ENCODE measurements around the gene TNFSF15.

The TNFSF15 gene

DNA sequence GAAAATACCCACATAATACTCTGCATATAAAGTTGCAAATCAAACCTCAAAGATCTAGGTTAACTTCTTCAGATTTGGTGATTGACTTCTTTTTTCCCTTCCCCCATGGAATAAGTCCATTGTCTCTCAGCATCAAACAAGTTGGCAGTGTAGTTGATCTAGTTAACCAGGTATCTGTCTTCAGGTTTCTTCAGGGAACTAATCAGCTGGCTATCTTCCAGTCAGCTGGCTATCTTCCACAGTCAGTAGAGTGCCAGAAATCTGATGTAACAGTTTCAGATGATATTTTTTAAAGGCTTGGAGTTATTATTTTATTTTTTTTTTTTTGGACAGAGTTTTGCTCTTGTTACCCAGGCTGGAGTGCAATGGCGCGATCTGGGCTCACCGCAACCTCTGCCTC, 16.8 kb downstream of the TNFSF15 start:
- no peak for DNase-seq (ENCODE audit: low spot score)

DNA sequence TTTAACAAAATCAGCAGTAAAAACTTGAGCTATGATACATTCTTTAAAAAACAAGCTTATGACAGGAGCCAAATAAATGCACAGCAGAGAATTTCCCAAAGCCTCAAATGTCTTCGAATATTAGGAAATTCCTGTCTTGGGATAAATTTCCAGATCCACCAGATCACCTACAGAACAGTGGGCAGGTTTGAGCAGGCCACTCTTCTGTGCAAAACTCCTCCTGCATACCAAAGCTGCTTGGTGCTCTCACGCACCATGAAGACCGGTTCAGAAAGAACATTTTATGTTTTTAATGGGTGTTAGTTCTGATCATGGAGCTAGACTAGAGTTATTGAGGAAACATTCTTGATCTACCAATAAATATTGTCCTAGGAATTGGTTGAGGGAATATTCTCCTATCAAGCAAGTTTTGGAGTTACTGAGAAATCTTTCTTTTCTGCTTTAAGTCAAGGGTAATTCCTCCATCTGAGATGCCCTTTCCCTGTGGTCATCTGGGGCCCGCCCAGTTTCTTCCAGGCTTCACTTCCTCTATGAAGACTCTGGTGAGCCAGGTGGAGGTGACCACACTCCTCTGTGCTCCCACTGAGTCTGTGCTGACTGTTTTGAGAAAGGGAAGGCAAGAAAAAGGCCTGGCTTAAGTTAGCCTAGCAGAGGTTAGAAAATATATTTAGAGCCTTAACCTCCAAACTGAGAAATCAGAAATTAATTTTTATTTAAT, 17.9 kb downstream of the TNFSF15 start:
- DNase-seq (ENCODE audit: low spot score), result no peak

DNA sequence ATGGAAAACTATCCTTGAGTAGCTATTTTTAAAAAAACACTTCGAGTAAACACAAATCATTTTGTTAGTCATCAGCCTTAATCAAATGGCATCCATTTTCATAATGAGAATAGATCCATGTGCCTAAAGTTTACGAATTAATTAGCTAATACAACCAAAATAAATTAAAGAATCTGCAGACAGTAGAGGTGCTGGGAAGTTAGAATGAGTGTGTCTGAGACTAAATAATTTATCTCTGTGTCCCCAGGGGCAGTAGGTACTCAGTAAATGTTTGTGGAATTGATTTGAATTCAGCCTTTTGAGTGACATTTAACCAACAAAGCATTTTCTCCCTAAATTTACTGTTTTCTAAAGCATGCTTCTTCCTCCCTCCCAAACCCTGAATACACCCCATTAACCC, 18.6 kb downstream of the TNFSF15 start:
- no peak for DNase-seq (ENCODE audit: low spot score)

DNA sequence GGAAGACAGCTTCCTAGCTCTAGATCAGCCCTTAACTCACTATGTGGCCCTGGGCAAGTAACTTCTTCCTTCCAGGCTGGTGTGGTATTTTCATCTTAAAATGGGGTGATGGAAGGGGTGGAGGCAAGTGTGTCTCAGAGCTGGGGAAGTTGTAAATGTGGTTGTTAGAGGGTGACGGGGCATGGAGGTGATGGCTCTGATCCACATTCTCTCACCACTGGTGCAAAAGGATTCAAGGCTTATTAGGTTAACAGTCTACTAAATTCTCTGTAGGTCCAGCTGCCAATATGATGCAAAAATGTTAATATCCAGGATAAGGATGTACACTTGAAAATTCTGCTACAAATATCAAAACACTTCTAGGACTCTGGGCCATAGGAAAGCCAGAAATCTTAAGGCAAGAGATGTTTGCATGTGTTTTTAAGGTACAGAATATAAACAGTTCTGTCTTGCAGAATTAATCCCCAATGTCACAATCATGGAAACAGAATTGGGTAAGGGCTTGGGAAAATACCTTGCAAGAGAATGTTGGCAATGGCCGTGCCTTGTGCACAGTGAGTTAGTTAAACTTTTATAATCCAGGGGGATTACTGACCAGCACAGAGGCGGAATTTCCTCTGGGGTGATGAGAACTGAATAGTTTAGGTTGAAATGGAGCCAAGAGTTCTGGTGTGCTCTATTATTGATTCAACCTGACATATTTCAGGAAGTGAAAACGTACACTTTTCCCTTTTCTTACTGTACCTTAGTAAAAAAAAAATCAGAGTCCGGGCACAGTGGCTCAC, 19.8 kb downstream of the TNFSF15 start:
- DNase-seq (ENCODE audit: low spot score), result no peak

DNA sequence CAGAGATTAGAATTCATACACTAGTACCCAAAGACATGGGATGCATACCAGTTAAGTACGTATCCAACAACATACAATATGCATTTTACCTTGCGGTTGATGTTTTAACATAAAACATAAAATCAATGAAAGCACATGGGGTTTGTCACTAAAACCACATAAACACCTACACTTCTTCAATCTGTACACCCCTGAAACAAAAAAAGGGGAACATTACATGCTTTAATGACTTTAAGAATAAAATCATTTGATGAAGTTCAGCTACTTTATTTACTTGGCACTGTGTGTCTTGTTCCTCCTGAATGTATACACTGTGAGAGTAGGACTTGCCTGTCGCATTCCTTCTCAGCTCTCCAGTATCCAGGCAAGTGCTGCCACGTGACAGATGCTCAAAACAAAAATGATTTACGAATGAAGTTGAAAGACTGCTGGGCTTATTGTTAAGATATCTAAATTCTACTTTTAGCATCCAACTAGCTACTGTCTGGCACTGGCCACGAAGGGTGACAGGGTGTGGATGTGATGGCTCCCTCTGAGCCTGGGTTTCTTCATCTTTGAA, 21.0 kb downstream of the TNFSF15 start:
- DNase-seq (ENCODE audit: low spot score), result no peak

DNA sequence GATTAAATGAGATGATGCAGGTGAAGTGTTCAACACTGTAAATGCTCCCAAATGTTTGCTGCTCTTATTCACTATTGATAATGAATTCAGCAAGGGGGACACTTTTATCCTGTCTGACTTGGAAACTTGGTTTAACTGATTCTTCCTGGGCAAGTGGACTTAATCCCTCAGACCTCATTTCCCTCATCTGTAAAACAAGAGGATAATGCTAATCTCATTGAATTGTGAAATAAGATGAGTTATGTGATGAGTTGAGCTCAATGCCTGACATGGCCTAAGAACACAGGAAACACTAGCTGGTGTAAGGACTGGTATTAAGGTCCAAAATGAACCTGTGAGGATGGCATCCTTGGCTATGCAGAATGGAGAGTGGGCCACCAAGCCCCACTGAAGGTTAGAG, 23.3 kb downstream of the TNFSF15 start:
- DNase-seq (ENCODE audit: low spot score), result no peak

DNA sequence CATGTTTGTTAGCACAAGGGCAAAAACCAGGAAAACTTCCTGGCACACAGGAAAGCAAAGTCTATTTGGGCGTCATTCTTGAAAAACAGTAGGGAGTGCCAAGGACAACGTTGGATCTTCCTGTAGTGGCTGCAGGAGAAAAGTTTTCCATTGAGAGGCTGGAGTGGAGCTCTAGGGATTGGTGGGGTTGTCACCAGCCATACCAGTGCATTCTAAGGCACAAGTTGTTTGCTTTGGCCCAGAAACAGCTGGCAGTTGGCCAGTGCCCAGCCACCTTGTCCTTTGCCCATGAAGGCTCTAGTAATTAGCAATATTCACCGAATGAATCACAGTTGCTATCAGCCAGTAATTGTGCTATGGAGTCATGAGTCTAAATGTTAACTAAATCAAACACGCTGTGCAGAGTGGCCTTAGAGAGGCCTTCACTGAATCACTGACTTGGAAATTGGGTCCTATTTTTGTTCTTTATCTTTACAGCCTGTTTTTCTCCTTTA, 26.4 kb downstream of the TNFSF15 start:
- DNase-seq (ENCODE audit: low spot score), result no peak

DNA sequence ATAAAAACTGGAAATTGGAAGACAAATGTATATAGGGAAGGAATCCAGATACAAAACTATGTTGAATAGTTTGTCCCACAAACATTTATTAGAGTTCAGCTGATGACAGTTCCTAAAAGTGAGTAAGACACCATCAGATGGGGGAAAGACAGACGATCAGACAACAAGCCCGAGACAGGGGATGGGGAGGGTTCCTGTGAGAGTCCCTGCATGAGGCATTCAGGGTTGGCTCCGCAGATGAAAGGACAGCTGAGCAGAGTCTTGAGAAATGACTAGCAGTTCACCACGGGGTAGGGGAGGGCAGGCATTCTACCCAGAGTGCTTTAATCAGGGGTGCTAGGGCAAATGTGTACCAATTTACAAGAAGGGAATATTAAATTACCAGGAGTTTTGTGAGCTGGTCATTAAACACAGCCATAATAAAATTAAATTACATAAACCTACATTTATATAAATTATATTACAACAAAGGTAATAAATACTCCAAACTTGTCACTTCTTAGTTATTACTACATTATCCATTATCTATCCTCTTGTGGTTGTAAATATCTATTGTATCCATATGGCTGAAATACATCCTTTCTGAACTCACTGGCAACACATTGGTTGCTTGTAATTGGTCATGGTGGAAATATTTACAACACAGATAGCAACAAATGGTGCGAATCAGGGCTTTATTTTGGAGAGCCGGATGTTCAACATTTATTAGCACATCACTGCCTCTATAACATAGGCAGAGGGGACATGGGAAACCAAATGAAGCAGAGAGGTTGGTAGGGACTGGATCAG, 27.8 kb downstream of the TNFSF15 start:
- no peak for DNase-seq (ENCODE audit: low spot score)

DNA sequence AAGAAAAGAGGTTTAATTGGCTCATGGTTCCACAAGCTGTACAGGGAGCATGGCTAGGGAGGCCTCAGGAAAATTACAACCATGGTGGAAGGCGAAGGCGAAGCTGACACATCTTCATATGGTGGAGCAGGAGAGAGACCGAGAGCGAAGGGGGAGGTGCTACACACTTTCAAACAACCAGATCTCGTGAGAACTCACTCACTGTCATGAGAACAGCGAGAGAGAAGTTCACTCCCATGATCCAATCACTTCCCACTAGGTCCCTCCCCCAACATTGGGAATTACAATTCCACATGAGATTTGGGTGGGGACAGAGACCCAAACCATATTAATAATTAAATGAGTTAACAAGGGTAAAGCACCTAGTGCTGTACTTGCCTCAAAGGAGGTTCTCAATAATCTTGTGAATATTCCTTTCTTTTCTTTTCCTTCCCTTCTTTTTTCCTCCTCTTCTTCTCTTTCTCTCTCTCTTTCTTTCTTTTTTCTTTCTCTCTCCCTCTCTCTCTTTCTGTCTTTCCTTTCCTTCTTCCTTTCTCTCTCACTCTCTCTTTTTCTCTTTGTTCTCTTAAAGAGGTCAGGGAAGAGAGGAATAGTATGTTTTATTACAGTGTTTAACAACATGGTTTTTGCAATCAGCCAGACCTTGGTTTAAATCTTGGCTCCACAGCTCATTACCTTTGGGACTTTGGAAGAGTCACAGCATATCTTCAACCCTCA, 29.0 kb downstream of the TNFSF15 start:
- DNase-seq (ENCODE audit: low spot score), result no peak

DNA sequence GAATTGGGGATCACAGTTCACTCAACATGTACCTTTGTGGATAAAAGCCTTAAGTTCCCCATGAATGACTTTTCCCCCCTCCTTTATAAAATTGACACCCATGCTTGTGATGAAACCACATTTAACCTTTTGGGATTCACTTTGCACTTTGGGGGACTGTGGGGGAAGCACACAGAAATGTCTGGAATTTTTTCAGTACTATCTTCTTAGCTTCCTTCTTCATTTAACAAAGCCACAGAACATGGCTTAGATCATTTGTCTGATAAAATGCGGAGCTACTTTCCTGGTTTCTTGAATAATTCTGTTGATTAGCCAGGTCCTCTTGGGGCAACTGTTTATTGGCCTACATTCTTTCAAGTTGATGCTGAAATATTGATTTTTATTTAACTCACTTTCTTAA, 29.9 kb downstream of the TNFSF15 start:
- no peak for DNase-seq (ENCODE audit: low spot score)

DNA sequence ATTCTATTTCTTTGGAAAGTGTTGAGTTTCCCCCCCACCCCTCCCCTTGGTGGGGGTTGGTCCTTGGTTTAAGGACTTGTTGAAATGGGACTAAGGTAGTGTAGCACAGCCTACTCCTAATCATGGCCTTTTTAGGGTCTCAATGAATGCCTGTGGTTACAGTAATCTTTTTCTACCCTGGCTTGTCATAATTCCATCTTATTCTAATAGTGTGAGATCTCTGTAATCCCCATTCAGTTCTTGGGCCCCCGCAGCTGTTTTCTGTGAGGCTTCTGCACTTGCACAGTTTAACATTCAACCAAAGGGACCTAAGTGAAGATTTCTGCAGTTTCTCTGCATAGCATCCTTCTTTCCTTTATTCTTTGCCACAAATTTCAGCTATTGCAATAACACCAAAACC, 30.7 kb downstream of the TNFSF15 start:
- no peak for DNase-seq (ENCODE audit: low spot score)

DNA sequence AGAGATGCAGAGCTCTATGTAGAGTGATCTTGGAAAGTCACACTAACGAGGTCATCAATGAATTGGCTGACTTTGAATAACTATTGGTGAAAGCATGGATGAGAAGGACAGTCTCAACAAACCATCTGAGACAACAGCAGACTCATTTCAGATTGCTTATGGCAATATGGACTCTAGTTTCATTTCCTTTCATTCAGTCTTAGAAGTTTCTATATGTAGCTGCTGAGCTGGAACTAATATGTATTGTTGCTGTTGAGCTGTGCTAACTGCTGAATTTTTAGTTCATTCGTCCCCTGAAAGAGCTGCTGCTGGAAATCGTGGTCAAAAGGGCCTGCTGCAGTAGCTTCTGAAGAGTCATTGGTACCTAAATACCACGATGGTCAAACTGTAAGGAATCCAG, 31.3 kb downstream of the TNFSF15 start:
- no peak for DNase-seq (ENCODE audit: low spot score)

DNA sequence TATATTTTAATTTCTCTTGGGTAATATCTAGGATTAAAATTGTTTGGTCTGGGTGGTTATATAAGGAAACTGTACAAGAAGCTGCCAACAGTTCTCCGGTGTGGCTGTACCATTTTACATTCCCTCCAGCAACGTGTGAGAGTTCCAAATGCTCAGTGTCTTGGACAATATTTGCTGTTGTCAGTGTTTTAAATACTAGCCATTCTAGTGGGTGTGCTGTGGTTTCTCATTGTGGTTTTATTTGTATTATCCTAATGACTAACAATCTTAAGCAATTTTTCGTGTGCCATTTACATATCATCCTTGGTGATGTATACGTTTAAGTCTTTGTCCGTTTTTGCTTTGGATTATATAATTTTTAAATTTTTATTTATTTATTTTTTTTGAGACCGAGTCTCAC, 34.0 kb downstream of the TNFSF15 start:
- no peak for DNase-seq (ENCODE audit: low spot score)

DNA sequence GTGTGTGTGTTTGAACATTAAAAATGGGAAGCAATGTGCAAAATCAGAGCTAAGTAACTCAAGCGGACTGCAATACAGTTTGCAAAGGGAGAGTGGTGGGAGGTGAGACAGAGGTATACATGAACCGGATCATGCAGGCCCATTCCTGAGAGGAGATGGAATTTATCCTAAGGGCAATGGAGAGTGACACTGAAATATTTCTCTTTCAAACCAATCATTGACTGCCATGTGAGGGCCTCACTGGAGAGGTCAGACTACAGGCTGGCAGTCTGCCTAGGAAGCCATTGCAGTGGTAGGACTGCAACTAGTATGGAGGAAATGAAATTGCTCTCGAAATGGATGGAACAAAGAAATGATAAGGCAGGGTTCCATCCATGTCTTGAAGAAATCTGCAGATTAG, 34.8 kb downstream of the TNFSF15 start:
- DNase-seq (ENCODE audit: low spot score), result no peak

DNA sequence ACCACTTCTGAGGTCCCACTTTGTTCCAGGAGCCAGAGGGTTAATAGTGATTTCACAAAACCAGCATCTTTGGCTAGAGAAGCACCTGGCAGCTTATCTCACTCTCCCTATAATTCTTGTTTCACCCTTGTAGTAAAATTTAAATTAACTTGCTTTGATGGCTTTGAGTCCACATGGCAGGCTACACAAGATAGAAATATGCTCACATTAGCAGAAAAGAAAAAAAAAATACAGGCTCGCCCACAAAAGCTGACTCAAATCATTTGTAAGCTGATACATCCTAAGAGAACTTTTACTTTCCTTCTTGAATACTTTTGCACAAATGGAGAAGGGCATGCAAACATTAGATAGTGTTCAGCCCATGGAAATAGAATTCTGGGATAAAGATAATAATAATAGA, 36.2 kb downstream of the TNFSF15 start:
- DNase-seq (ENCODE audit: low spot score), result no peak

DNA sequence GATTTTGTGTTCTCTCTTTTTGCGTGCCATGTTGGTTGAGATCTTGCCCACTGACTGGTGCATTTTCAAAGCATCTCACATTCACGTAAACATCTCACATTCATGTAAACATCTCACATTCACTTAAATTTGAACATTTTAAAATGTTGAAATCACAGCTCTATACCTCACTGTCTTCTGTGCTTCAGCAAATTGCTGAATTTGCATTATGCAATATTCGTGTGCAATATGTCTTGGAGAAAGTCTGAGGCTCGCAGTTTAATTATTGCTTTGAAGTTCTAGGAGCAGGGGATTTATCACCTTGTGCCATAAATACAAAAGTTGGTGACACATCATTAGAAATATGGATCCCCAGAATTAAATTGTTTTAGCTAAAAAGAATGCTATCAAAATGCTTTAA, 42.6 kb downstream of the TNFSF15 start:
- no peak for DNase-seq (ENCODE audit: low spot score)

DNA sequence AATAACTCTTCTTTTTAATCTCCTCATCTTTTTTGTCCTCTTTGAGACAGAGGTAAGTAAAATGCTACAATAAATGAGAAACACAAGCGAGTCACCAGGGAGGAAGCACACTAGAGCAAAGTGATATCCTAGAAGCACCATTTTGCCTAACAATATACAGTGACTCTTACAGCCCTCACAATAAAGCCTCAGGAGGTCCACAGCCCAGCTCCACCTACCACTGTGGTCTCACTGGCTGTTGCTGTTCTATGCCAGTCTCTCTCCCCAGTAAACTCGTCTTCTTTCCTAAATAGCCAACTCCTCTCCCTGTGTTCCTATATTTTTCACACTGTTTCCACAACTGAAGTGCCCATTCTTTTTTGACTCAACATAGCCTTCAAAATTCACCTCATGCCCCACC, 44.3 kb downstream of the TNFSF15 start:
- no peak for DNase-seq (ENCODE audit: low spot score)

DNA sequence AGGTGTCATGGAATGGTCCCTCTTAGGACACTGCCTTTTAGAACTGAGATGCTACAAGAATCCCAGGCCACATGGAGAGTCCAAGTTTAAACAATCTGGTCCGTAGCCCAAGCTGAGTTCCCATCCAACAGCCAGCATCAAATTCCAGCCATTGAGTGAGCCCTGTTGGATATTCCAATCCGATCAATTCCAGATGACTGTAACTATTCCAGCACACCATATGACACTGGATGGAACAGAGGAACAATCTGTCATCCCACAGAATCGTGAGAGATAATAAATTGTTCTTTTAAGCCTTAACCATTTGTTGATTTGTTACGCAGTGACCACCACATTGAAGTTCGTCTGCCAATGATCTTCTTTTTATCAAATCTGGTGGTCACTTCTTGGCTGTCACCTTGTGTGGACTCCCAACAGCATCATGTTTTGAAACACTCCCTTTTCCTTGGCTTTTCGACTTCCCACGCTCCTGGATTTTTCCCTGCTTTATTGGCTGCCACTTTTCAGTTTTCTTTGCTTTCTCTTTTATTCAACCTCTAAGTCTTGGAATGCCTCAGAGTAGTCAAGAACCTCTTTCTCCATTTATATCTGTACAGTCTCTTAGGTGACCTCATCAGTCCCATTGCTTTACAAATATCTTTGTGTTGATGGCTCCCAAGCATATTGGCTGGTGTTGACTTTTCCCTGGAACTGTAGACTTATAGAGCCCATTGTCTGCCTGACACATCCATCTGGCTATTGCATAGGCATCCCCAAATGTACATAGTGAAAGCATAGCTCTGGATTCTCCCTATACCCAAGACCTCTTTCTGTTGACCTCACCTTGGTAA, 46.1 kb downstream of the TNFSF15 start:
- no peak for DNase-seq (ENCODE audit: low spot score)

DNA sequence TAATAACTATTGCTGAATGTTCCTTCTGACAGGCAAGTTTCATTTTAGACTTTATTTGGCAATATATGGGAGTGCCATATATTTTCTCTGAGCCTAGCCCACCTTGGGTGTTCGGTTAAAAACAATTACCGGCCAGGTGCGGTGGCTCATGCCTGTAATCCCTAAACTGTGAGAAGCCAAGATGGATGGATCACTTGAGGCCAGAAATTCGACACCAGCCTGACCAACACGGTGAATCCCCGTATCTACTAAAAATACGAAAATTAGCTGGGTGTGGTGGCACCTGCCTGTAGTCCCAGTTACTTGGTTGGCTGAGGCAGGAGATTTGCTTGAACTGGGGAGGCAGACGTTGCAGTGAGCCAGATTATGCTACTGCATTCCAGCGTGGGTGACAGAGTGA, 47.9 kb downstream of the TNFSF15 start:
- no peak for DNase-seq (ENCODE audit: low spot score)

DNA sequence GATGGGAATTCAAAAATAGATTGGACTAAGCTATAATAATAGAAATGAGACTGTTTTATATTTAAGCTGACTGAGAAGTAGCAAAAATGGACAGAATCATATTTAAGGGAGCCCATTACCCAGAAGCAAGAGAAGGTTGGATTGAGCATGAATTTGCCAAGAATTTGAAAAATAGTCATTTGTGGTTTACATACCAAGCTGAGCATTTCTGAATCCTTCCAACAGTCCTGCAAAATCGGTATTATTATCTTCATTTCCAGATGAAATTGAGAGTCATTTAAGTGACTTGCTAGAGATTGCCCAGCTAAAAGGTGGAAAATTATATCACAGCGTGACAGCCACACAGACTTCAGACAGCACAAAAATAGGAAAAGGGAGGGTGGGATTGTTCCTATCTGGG, 48.4 kb downstream of the TNFSF15 start:
- no peak for DNase-seq (ENCODE audit: low spot score)

DNA sequence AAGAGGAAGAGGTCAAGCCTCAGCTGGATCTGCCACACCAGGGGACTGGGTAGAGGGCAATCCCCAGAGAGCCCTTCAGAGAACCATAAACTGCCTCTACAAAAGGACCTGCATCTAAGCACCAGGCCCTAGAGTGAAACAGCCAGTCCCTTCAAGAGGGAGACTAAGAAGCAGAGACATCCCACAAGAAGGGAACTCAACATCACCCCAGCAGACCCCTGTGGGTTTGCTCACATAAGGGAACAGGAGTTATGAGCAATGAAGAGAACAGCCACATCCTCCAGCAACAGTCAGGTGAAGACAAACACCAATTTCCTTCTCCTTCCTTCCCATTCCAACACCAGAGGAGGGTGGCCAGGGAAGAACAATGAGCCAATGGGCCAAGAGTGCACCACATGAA, 48.9 kb downstream of the TNFSF15 start:
- DNase-seq (ENCODE audit: low spot score), result no peak

Data from Ammon's horn (tissue), 1 donor.